CD4-positive, alpha-beta T cell (primary cell): ENCODE measurements around the gene CRIM1. TPM values are rescaled to one million over a fixed set of nuclear protein-coding genes. Genes with fewer than 3 reads are reported as not detected.

Experiments
- ATAC-seq: fragments of 200-7000 bp; cut with Tn5 transposase; one replicate; pipeline ENCODE4 v1.10.0; 2022; ENCODE audit warnings: mild to moderate bottlenecking; ENCODE audit not compliant: poor library complexity
- CTCF ChIA-PET: fragments of 350-600 bp; sonication (Branson Sonifier 250); formaldehyde crosslinking; loops from one replicate; lab custom pipeline; 2021; ENCODE audit warnings: antibody characterized with exemption, inconsistent platforms; lab: Charles Lee
- POLR2A ChIA-PET: fragments of 350-600 bp; sonication (Branson Sonifier 250); formaldehyde crosslinking; loops from one replicate; lab custom pipeline; 2021; ENCODE audit warnings: antibody characterized with exemption, inconsistent platforms; lab: Charles Lee
- DNase-seq, 14 experiments: peaks; one replicate each; pipeline ENCODE4 v3.0.0-alpha.2; 2013 to 2020; ENCODE audit warnings: mixed read lengths in 2 of 14
- H3K27ac ChIP-seq, 2 donors: one replicate each; pipeline versions ENCODE4 v1.5.1 to v1.7.0; 2013; ENCODE audit warnings: low read length in 2 of 2, low read depth in 1 of 2, mild to moderate bottlenecking in 1 of 2
- H3K27me3 ChIP-seq, 2 experiments: 1 replicate in 1 of 2; 2 replicates in 1 of 2; pipeline versions ENCODE4 v1.6.1 to v1.7.0; 2013; ENCODE audit warnings: low read length in 2 of 2, control low read depth in 1 of 2, mild to moderate bottlenecking in 1 of 2, moderate library complexity in 1 of 2; ENCODE audit not compliant: insufficient read depth in 2 of 2, control insufficient read depth in 1 of 2
- H3K36me3 ChIP-seq: one replicate; pipeline ENCODE4 v1.6.1; 2013; ENCODE audit warnings: low read length, control low read depth; ENCODE audit not compliant: insufficient read depth
- H3K4me1 ChIP-seq: one replicate; pipeline ENCODE4 v1.6.1; 2013; ENCODE audit warnings: low read length, control low read depth; ENCODE audit not compliant: insufficient read depth
- H3K4me3 ChIP-seq: one replicate; pipeline ENCODE4 v1.5.1; 2013; ENCODE audit warnings: mild to moderate bottlenecking, low read length, moderate library complexity
- H3K9me3 ChIP-seq, 2 experiments: 1 replicate in 1 of 2; 2 replicates in 1 of 2; pipeline versions ENCODE4 v1.6.1 to v1.7.0; 2013; ENCODE audit warnings: low read length in 2 of 2, mild to moderate bottlenecking in 2 of 2, control low read depth in 1 of 2, moderate library complexity in 1 of 2; ENCODE audit not compliant: control insufficient read depth in 1 of 2, insufficient read depth in 1 of 2
- H3K27ac Mint-ChIP-seq: one replicate; pipeline ENCODE4 v1.8.0; 2020; ENCODE audit warnings: mixed read lengths
- H3K27me3 Mint-ChIP-seq: one replicate; pipeline ENCODE4 v1.8.0; 2021; ENCODE audit warnings: mixed read lengths
- H3K36me3 Mint-ChIP-seq: one replicate; pipeline ENCODE4 v1.8.0; 2021; ENCODE audit warnings: low read depth, mixed read lengths
- H3K4me1 Mint-ChIP-seq: one replicate; pipeline ENCODE4 v1.8.0; 2021; ENCODE audit warnings: low read depth, mixed read lengths
- H3K4me3 Mint-ChIP-seq: one replicate; pipeline ENCODE4 v1.8.0; 2020; ENCODE audit warnings: mild to moderate bottlenecking, mixed read lengths
- H3K9me3 Mint-ChIP-seq: one replicate; pipeline ENCODE4 v1.8.0; 2020; ENCODE audit warnings: mixed read lengths
- CTCF ChIP-seq: fragments of 200-600 bp; IDR thresholded peaks from one replicate; pipeline ENCODE4 v1.8.0; 2022; ENCODE audit warnings: antibody characterized with exemption, mild to moderate bottlenecking
- intact Hi-C, 2 experiments: fragments of 100-400 bp; cut with DNase I in 1 of 2; cut with micrococcal nuclease in 1 of 2; formaldehyde crosslinking; loops; one replicate each; pipeline versions ENCODE4 v1.15.1 to v1.9.0; 2023 to 2025; cut with DNase I, micrococcal nuclease
- total RNA-seq, 174 experiments: library from RNA in 2 of 174; stranded (reverse) in 2 of 174; gene quantifications; one replicate each; pipeline ENCODE4 v1.2.3 and lab custom pipeline; 2021 to 2026

Gene CRIM1
- total RNA-seq, 2 experiments from 2014 or later = 1.1 to 1.7 TPM

GRCh38 chr2:36411962-36412444 is 56.4 kb downstream of the CRIM1 start:
- intact Hi-C loops = no loop called here
- Histone ChIP-seq H3K4me3 (no peak overlapping the region), H3K27ac (no peak overlapping the region), H3K4me1 (no peaks in the 10 kb centered on the region), H3K27me3 (no peaks in the 10 kb centered on the region), H3K36me3 (no peaks in the 10 kb centered on the region), H3K9me3 (no peaks in the 10 kb centered on the region)
- CTCF ChIA-PET = no interaction called here
- Mint-ChIP-seq H3K27me3 (no peaks in the 10 kb centered on the region), H3K4me1 (no peaks in the 10 kb centered on the region), H3K9me3 (no peaks in the 10 kb centered on the region), H3K36me3 (no peaks in the 10 kb centered on the region), H3K27ac (no peak overlapping the region), H3K4me3 (no peak overlapping the region)
- DNase-seq (no peak), ATAC-seq (no peak)
- POLR2A ChIA-PET = no interaction called here
- TF ChIP-seq CTCF = no peak

- intact Hi-C loops = no loop called here
- Mint-ChIP-seq H3K36me3 (no peaks in the 10 kb centered on the region), H3K27ac (no peak overlapping the region), H3K9me3 (no peaks in the 10 kb centered on the region), H3K27me3 (no peaks in the 10 kb centered on the region), H3K4me1 (no peaks in the 10 kb centered on the region), H3K4me3 (no peak overlapping the region)
- H3K36me3 ChIP-seq = no peaks in the 10 kb centered on the region
- CTCF ChIA-PET = interaction anchor here (1.3 kb wide), 1 partner anchor 8 kb away, joined by 3 read pairs; no protein-coding TSS in a partner anchor
- DNase-seq (no peak), ATAC-seq (no peak)
- H3K27ac ChIP-seq = no peak overlapping the region
- POLR2A ChIA-PET = no interaction called here
- no peak overlapping the region for H3K4me3 ChIP-seq
- H3K27me3 ChIP-seq = no peaks in the 10 kb centered on the region
- no peaks in the 10 kb centered on the region for H3K9me3 ChIP-seq
- no peaks in the 10 kb centered on the region for H3K4me1 ChIP-seq
- no peak for TF ChIP-seq CTCF
These were observed 57.6 kb downstream of the CRIM1 start for GRCh38 chr2:36413218-36413617.

- POLR2A ChIA-PET = no interaction called here
- Histone ChIP-seq H3K4me1 (no peaks in the 10 kb centered on the region), H3K36me3 (no peaks in the 10 kb centered on the region), H3K27ac (no peak overlapping the region), H3K9me3 (no peaks in the 10 kb centered on the region), H3K27me3 (no peaks in the 10 kb centered on the region), H3K4me3 (no peak overlapping the region)
- Mint-ChIP-seq H3K27me3 (no peaks in the 10 kb centered on the region), H3K27ac (no peak overlapping the region), H3K9me3 (no peaks in the 10 kb centered on the region), H3K4me1 (no peaks in the 10 kb centered on the region), H3K36me3 (no peaks in the 10 kb centered on the region), H3K4me3 (no peak overlapping the region)
- DNase-seq (no peak), ATAC-seq (no peak)
- intact Hi-C loops = no loop called here
- CTCF ChIA-PET = interaction anchor here (1.3 kb wide), 1 partner anchor 9 kb away, joined by 3 read pairs; no protein-coding TSS in a partner anchor
- TF ChIP-seq CTCF = no peak
These were observed 58.7 kb downstream of the CRIM1 start for GRCh38 chr2:36414307-36414706.
